Epithelial cell of esophagus (primary cell): ENCODE data around the gene SHC2.

Experiments used
- DNase-seq: peaks from one replicate; pipeline ENCODE4 v3.0.0; 2010; ENCODE audit warnings: low read depth
- H3K4me3 ChIP-seq: 2 replicates; pipeline ENCODE4 v1.5.1; 2011; ENCODE audit warnings: mild to moderate bottlenecking, low read length, control low read depth
- CTCF ChIP-seq: IDR thresholded peaks from 2 replicates; pipeline ENCODE4 v1.5.1; 2011; ENCODE audit warnings: low read depth, mild to moderate bottlenecking, low read length, control low read depth, inconsistent platforms; ENCODE audit not compliant: insufficient read depth; ENCODE audit errors: missing control alignments

The SHC2 gene

GRCh38 chr19:489418-490196 is 28.8 kb upstream of the SHC2 start:
- DNase-seq, result no peak
- TF ChIP-seq CTCF, result no peak
- H3K4me3 ChIP-seq, result peak overlapping the region; percentile 79

GRCh38 chr19:488505-489417 is 27.9 kb upstream of the SHC2 start:
- peak overlapping the region; percentile 79 for H3K4me3 ChIP-seq
- DNase-seq, result peak; percentile 97
- TF ChIP-seq CTCF, result no peak

- no peak overlapping the region for H3K4me3 ChIP-seq
- DNase-seq, result peak; percentile 37
- TF ChIP-seq CTCF, result no peak
Observed at GRCh38 chr19:485583-486236, 24.9 kb upstream of the SHC2 start.

- no peak overlapping the region for H3K4me3 ChIP-seq
- no peak for TF ChIP-seq CTCF
- no peak for DNase-seq
Observed at GRCh38 chr19:485077-485476, 24.2 kb upstream of the SHC2 start.

GRCh38 chr19:484494-484893 is 23.7 kb upstream of the SHC2 start:
- TF ChIP-seq CTCF, result no peak
- no peak for DNase-seq
- H3K4me3 ChIP-seq, result no peak overlapping the region

GRCh38 chr19:483332-484072 is 22.7 kb upstream of the SHC2 start:
- no peak for DNase-seq
- no peak overlapping the region for H3K4me3 ChIP-seq
- TF ChIP-seq CTCF, result no peak
